ENCODE results near the gene C17orf100.

DNA sequence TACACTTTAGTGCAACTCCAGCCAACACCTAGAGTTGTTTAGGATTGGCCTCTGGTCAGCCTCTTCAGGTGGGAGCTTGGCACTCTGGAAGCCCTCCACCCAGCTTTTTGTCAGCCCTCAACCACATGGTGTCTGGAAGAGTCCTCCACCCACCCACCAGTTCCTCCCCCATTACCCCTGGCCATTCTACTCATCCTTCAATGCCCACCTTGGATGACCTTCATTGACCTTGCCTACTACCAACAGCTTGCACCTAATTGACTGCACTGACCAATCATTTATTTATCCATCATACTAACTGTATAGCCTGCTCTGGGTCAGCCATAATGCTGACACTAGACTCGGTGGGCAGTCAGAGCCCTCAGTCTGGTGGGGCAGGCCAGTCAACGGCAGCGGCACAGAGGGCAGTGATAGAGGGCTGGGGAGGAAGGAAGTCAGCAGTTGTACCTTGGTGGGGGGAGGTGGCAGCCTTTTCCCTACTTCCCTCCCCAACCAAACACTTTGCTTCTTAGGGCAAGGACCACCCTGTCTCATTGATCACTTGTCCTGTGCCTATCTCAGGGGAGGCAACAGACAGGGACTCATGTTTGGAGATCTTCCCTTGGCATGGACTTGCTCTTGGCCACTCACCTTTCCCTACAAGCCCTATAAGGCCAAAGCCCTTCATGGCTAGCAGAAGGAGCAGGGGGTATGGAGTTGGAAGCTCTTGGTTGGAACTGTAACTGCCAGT, 32.3 kb downstream of the C17orf100 start:
- TF ChIP-seq, protein P1, sequence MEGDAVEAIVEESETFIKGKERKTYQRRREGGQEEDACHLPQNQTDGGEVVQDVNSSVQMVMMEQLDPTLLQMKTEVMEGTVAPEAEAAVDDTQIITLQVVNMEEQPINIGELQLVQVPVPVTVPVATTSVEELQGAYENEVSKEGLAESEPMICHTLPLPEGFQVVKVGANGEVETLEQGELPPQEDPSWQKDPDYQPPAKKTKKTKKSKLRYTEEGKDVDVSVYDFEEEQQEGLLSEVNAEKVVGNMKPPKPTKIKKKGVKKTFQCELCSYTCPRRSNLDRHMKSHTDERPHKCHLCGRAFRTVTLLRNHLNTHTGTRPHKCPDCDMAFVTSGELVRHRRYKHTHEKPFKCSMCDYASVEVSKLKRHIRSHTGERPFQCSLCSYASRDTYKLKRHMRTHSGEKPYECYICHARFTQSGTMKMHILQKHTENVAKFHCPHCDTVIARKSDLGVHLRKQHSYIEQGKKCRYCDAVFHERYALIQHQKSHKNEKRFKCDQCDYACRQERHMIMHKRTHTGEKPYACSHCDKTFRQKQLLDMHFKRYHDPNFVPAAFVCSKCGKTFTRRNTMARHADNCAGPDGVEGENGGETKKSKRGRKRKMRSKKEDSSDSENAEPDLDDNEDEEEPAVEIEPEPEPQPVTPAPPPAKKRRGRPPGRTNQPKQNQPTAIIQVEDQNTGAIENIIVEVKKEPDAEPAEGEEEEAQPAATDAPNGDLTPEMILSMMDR (conservative IDR thresholded peaks at IDR 0.05 in 1 of 2, IDR thresholded peaks at IDR 0.05 in 1 of 2; ENCODE audit: low read depth in 1 of 2, low read length in 2 of 2) = no peak
- TF ChIP-seq EZH2 (IDR thresholded peaks at IDR 0.05; ENCODE audit: low read length, missing control alignments) = no peak
